ENCODE results near the gene MIGA2.

DNA sequence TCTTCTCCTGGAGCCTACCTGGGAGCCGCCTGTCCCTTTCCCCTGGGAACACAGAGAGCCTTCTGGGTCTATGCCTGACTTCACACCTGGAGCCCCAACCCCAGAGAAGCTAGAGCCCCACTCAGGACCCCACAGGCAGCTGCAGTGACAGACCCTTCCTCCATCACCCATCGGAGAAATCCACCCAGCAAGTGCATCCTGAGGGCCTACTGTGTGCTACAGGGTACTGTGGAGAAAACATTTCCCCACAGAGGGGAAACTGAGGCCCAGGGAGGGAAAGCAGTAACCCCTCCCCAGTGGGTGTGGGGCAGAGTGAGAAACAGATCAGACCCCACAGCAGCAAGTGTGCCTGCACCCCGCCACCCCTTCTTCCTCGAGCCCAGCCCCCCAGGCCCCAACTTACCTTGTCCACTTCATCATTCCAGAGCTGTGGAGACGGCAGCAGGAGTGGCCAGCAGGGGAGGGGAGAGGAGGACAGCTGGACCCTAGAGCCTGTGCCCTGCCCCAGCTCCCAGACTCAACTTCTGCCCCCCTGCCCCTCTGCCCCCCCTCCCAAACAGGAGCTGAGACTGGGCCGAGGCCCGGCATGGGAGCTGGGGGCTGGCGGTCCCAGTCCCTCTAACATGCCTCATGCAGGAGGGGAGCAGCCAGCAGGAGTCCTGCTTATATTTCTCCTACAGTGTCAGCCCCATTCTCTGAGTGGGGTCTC lies 26.0 kb upstream of the MIGA2 start:
- TF ChIP-seq, protein P1, sequence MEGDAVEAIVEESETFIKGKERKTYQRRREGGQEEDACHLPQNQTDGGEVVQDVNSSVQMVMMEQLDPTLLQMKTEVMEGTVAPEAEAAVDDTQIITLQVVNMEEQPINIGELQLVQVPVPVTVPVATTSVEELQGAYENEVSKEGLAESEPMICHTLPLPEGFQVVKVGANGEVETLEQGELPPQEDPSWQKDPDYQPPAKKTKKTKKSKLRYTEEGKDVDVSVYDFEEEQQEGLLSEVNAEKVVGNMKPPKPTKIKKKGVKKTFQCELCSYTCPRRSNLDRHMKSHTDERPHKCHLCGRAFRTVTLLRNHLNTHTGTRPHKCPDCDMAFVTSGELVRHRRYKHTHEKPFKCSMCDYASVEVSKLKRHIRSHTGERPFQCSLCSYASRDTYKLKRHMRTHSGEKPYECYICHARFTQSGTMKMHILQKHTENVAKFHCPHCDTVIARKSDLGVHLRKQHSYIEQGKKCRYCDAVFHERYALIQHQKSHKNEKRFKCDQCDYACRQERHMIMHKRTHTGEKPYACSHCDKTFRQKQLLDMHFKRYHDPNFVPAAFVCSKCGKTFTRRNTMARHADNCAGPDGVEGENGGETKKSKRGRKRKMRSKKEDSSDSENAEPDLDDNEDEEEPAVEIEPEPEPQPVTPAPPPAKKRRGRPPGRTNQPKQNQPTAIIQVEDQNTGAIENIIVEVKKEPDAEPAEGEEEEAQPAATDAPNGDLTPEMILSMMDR (IDR thresholded peaks at IDR 0.05) = no peak
- TF ChIP-seq ZFX (IDR thresholded peaks at IDR 0.05; ENCODE audit: borderline replicate concordance) = no peak

Data from 22Rv1 (cell line).